HFFc6 (cell line): Measurements from ENCODE around the gene STAB2. TPM values are rescaled to one million over a fixed set of nuclear protein-coding genes. Genes with fewer than 3 reads are reported as not detected.

Experiments used
- DNase-seq: peaks from one replicate; pipeline ENCODE4 v3.0.0-alpha.2; 2018
- H3K27ac Mint-ChIP-seq: 2 replicates; pipeline ENCODE4 v1.8.0; 2020; ENCODE audit warnings: mild to moderate bottlenecking, mixed read lengths
- H3K27me3 Mint-ChIP-seq: 2 replicates; pipeline ENCODE4 v1.8.0; 2021; ENCODE audit warnings: mild to moderate bottlenecking, moderate library complexity, mixed read lengths; ENCODE audit not compliant: insufficient read depth
- H3K36me3 Mint-ChIP-seq: 2 replicates; pipeline ENCODE4 v1.8.0; 2021; ENCODE audit warnings: low read depth, mixed read lengths
- H3K4me1 Mint-ChIP-seq: 2 replicates; pipeline ENCODE4 v1.8.0; 2020; ENCODE audit warnings: low read depth, mixed read lengths
- H3K4me3 Mint-ChIP-seq: 2 replicates; pipeline ENCODE4 v1.8.0; 2020; ENCODE audit warnings: mild to moderate bottlenecking, moderate library complexity, mixed read lengths
- H3K9me3 Mint-ChIP-seq: 2 replicates; pipeline ENCODE4 v1.8.0; 2020; ENCODE audit warnings: mild to moderate bottlenecking, mixed read lengths
- total RNA-seq, 6 experiments: library from RNA; stranded (reverse); fragmentation: NEBNext Ultra II Directional; extraction: Animal tissue kit (Norgen Biotek cat#: 25700); gene quantifications; 2 replicates in 1 of 6; 3 replicates in 5 of 6; pipeline ENCODE4 v1.2.3, GENCODE V29; 2021
- TF ChIP-seq, protein P1 (sequence below): fragments of 200-600 bp; sonication (generic); IDR thresholded peaks from 2 replicates; pipeline ENCODE4 v1.5.0; 2021; ENCODE audit warnings: antibody characterized with exemption, mild to moderate bottlenecking

Gene STAB2
- total RNA-seq, 6 experiments from 2014 or later = not detected

DNA sequence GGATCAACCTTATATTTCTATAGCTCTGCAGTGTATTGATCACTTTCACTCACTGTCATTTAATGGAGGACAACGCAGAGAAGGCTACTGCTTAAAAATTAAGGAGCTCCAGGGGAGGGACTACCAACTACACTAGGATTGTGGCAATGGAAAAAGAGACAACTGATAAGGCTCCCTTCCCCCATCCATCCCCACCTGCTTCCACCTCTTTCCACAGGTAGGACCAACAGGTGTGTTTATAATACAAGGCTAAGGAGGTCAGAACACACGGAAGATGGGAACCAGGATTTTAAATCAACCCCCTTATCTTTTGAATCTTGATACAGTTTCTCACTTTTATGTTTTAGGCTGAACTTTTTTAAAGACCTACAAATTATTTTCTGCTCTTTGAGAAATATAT, 90.8 kb downstream of the STAB2 start:
- Mint-ChIP-seq H3K4me3 (no peak overlapping the region), H3K27ac (no peak overlapping the region), H3K36me3 (no peaks in the 10 kb centered on the region), H3K9me3 (no peaks in the 10 kb centered on the region), H3K4me1 (peaks cover 2% of the 10 kb centered on the region), H3K27me3 (peaks cover 21% of the 10 kb centered on the region)
- TF ChIP-seq, protein P1, sequence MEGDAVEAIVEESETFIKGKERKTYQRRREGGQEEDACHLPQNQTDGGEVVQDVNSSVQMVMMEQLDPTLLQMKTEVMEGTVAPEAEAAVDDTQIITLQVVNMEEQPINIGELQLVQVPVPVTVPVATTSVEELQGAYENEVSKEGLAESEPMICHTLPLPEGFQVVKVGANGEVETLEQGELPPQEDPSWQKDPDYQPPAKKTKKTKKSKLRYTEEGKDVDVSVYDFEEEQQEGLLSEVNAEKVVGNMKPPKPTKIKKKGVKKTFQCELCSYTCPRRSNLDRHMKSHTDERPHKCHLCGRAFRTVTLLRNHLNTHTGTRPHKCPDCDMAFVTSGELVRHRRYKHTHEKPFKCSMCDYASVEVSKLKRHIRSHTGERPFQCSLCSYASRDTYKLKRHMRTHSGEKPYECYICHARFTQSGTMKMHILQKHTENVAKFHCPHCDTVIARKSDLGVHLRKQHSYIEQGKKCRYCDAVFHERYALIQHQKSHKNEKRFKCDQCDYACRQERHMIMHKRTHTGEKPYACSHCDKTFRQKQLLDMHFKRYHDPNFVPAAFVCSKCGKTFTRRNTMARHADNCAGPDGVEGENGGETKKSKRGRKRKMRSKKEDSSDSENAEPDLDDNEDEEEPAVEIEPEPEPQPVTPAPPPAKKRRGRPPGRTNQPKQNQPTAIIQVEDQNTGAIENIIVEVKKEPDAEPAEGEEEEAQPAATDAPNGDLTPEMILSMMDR = no peak
- no peak for DNase-seq

DNA sequence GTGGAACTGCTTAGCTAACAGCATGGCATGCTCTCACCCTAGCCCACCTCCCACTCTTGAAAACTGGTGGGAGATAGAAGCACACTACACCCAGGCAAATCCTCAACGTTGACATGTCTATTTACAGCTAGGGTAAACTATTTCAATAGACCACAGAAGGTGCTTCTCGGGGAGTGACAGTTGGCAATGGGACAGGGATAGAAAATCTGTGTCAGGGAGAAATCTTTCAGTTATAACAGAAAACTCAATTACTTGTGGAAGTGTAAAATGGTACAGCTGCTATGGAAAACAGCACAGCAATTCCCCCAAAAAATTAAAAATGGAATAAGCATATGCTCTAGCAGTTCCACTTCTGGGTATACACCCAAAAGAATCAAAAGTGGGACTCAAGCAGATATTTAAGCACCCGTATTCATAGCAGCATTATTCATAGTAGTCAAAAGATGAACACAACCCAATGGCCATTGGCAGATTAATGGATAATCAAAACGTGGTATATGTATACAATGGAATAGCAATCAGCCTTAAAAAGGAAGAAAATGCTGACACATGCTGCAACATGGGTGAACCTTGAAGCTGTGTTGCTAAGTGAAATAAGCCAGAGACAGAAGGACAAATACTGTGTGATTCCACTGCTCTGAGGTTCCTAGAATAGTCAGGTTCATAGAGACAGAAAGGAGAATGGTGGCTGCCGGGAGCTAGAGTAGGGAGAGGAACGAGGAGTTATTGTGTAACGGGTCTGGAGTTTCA, 92.5 kb downstream of the STAB2 start:
- Mint-ChIP-seq H3K27ac (no peak overlapping the region), H3K4me3 (no peak overlapping the region), H3K36me3 (no peaks in the 10 kb centered on the region), H3K4me1 (no peaks in the 10 kb centered on the region), H3K9me3 (no peaks in the 10 kb centered on the region), H3K27me3 (peaks cover 28% of the 10 kb centered on the region)
- TF ChIP-seq, protein P1 = no peak
- no peak for DNase-seq

DNA sequence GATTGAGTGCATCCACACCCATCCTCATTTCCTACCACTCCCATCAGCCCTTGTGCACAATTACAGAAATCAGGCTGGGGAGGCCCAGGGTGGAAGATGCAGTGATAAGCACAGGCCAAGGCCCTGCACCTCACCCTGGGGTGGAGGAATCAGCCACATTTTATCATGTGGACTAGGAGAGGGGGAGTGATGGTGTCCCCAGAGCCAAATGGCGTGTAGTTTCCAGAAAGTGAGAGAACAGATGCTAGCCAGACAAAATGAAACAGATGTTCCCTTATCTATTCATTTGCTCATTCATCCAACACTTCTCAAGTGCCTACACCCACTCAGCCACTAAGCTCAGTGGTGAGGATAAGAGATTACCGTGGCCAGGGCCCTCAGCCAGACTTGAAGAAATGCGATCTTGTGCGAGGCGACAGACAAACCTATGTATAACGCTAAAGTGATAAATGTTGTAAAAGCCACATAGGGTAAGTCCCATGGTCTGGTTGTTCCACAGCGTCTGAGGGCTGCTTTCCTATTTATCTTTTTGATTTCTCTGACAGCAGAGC, 93.6 kb downstream of the STAB2 start:
- no peak overlapping the region for H3K27ac Mint-ChIP-seq
- no peaks in the 10 kb centered on the region for H3K4me1 Mint-ChIP-seq
- H3K9me3 Mint-ChIP-seq = no peaks in the 10 kb centered on the region
- no peak for DNase-seq
- TF ChIP-seq, protein P1 = no peak
- H3K4me3 Mint-ChIP-seq = no peak overlapping the region
- peaks cover 32% of the 10 kb centered on the region for H3K27me3 Mint-ChIP-seq
- no peaks in the 10 kb centered on the region for H3K36me3 Mint-ChIP-seq

DNA sequence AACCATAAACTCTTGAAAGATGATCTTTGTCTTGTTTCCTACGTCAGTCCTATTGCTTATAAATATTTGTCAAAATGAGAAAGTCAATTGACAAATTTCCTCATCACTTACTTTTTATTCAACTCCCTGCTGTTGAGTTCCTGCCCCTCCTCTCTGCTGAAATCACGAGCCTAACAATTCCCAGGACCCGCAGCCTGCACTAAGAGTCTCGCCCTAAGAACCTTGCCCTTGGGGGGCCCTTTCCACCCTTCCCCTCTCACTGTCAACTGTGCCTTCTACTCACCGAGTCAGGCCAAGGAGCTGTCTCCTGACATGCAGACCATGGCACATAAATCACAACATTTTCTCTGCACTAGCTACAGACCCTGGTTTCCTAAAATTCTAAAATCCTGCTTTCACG, 99.0 kb downstream of the STAB2 start:
- H3K27ac Mint-ChIP-seq = no peak overlapping the region
- no peaks in the 10 kb centered on the region for H3K4me1 Mint-ChIP-seq
- H3K4me3 Mint-ChIP-seq = no peak overlapping the region
- H3K9me3 Mint-ChIP-seq = no peaks in the 10 kb centered on the region
- TF ChIP-seq, protein P1 = no peak
- DNase-seq = no peak
- peaks cover 18% of the 10 kb centered on the region for H3K27me3 Mint-ChIP-seq
- no peaks in the 10 kb centered on the region for H3K36me3 Mint-ChIP-seq

DNA sequence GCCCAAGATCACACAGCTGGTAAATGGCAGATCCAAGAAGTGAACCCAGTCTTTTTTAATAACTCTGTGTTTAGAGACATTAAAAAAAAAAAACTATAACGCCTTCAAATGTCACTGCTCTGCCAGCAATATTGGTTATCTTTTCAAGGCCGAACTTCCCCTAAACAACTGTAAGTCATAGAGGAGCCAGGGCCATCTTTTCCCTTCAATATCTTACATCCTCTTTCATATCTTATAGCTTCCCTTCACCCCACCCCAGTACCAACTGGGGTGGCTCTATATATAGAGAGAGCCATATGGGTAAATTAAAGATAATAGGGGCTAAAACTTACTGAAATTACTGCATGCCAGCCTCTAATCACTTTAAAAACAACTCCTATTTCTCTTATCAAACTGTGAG, 100.2 kb downstream of the STAB2 start:
- Mint-ChIP-seq H3K27ac (no peak overlapping the region), H3K27me3 (peaks cover 18% of the 10 kb centered on the region), H3K4me3 (no peak overlapping the region), H3K36me3 (no peaks in the 10 kb centered on the region), H3K9me3 (no peaks in the 10 kb centered on the region), H3K4me1 (no peaks in the 10 kb centered on the region)
- no peak for DNase-seq
- TF ChIP-seq, protein P1 = no peak
